Stimulated activated CD8-positive, alpha-beta memory T cell treated with anti-CD3 and anti-CD28 coated beads, Interleukin-7, amount 100 ng/mL, for 4 hours (primary cell): Measurements from ENCODE around the gene ENOSF1.
"Not testable (repeated sequence)": the region's sequence is repeated elsewhere in the genome, so short reads cannot be mapped to it uniquely, and the experiment has no call there.

Source experiments
- DNase-seq, 2 donors: peaks; one replicate each; pipeline ENCODE4 v3.0.0-alpha.2; 2020; ENCODE audit warnings: low read depth in 2 of 2

ENOSF1 gene, protein sequence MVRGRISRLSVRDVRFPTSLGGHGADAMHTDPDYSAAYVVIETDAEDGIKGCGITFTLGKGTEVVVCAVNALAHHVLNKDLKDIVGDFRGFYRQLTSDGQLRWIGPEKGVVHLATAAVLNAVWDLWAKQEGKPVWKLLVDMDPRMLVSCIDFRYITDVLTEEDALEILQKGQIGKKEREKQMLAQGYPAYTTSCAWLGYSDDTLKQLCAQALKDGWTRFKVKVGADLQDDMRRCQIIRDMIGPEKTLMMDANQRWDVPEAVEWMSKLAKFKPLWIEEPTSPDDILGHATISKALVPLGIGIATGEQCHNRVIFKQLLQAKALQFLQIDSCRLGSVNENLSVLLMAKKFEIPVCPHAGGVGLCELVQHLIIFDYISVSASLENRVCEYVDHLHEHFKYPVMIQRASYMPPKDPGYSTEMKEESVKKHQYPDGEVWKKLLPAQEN

DNA sequence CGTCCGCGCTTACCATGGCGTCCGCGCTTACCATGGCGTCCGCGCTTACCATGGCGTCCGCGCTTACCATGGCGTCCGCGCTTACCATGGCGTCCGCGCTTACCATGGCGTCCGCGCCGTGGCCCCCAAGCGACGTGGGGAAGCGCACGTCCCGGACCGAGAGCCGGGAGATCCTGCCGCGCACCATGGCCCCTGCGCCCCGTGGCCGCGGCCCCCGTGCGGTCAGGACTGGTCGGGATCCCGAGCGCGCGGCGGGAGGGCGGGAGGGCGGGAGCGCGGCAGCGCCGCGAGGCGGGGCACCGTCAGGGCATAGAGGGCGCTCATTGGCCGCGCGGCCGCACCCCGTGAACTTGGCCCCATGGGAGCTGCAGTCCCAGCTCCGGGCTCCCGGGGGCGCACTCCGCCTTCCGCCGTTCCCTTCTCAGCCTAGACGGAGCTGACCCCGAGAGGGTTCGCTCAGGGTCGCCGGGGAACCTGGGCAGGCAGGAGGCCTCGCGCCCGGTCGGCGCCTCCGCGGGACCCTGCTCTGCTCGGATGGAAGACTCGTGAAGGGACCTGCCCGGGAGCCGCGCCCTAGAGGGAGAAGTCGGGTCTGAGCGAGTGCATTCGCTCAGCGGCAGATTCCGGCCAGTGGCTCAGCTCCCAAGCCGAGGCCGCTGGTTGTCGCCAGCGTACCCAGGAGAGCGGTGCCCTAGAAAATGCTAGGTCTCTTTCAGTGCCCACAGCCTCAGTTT is at the start of gene ENOSF1:
TSS of gene ENOSF1 (minus strand) at position 230 of the 734 bp plus-strand sequence. CDS start at position 187, 43 bp downstream.
- peak; percentile 66 to 80 for DNase-seq

DNA sequence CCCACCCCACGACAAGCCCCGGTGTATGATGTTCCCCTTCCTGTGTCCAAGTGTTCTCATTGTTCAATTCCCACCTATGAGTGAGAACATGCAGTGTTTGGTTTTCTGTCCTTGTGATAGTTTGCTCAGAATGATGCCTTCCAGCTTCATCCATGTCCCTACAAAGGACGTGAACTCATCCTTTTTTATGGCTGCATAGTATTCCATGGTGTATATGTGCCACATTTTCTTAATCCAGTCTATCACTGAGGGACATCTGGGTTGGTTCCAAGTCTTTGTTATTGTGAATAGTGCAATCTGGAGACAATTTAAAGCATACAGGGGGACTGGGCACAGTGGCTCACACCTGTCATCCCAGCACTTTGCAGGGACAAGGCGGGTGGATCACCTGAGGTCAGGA is 47.4 kb upstream of the ENOSF1 start:
- not testable (repeated sequence) for DNase-seq

- DNase-seq = no peak
Measured at GRCh38 chr18:755506-755905, 43.1 kb upstream of the ENOSF1 start.

GRCh38 chr18:754656-755055 is 42.2 kb upstream of the ENOSF1 start:
- DNase-seq = no peak

- DNase-seq = no peak
Measured at GRCh38 chr18:750456-750855, 38.0 kb upstream of the ENOSF1 start.

DNA sequence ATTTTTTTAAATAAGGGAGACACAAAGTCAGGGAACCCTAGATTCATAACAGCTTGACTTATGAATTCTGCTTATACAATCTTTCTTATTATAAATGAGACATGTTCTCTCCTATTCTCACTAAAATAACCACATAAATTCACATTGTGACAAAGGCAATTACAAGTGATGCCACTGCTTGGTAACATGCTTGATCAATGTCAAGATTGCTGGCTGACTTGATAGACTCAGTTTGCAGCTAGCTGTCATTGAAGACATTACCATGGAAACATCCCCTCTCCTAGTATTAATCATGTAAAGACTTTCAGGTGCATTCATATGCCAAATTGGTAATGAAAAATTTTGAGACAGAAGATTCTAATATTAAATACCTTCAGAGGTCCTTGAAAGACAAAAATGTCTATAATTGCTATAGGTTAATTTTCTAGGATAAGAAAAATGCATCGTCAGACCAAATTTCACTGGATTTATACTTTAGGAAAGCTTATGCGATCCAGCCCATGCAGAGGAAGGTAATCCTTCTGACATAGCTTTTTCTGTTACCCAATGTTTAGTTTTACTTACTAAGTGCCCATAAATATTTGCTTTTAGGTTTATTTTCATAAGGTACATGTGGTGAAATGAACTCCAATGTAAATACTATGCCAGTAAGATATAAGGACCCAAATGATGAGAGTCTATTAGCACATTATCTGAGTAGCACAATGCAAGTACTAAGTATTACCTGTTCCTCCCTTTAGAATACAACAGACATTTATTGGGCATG is 32.6 kb upstream of the ENOSF1 start:
- no peak for DNase-seq

DNA sequence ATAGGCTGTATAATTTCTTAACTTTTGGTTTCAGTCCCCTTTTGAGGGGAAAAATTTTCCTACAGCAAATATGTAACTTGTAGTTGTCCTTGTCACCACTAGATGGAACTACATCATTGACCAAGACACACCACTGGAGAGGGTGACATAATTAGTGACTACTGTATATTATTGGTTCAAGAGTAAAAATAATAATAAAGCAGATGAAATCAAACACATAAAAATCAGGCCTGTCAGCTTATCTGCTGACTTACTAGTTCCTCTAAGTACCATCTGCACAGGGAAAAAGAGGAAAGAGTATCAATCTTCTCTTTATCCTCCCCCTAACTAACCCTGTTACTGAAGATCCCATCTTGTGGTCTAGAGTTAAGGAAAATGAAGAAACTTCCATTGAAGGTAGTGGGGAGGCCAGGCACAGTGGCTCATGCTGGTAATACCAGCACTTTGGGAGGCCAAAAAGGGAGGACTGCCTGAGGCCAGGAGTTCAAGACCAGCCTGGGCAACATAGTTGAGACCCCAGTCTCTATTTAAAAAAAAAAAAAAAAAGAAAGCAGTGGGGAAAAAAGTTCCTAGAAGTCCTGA is 29.6 kb upstream of the ENOSF1 start:
- no peak for DNase-seq

DNA sequence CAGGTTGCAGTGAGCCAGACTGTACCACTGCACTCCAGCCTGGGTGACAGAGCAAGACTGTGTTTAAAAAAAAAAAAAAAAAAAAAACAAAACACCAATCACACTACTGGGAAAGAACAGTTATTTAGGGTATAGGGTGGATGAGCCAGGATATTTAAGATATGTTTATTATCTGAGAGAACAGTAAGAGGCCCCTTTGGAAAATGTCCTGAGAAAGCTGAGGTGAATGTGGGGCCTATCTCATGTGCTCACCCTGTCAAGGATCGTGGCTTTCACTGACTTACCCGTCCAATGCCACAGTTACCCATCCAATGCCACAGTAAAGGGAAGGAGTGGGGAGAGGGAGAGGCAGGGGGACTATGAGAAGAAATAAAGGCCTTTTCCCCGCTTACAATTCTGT is 19.9 kb upstream of the ENOSF1 start:
- no peak for DNase-seq

DNA sequence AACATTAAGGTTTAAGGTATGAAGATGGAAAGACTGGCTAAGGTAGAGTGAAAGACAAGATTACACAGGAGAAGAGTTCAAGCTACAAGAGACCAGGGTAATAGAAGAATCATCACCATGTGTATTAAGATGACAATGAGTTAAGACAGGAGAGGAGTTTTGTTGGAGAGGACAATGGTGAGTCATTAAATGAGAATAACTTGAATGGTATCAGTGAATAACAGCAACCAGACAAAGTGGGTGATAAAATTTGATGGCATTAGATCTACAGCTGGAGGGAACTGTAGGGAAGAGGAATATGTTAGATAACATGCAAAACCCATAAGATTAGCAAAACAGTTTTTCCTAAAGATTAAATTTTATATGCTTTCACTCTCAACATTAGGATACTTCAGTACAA is 18.8 kb upstream of the ENOSF1 start:
- no peak for DNase-seq

- DNase-seq = no peak
Measured at GRCh38 chr18:730692-731091, 18.3 kb upstream of the ENOSF1 start.

DNA sequence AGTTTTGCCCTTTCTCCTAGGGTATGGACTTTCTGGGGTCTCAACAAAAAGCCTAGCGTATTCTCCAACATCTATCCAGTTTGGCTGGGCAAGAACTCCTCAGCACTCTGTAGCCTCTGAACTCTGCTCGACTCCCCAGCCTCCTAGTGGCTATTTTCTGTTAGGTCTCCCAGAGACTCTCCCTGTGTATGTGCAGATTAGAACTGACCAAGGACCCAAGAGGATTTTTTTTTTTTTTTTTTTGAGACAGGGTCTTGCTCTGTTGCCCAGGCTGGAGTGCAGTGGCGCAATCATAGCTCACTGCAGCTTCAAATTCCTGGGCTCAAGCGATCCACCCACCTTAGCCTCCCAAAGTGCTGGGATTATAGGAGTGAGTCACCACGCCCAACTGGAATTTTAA is 17.7 kb upstream of the ENOSF1 start:
- not testable (repeated sequence) for DNase-seq

DNA sequence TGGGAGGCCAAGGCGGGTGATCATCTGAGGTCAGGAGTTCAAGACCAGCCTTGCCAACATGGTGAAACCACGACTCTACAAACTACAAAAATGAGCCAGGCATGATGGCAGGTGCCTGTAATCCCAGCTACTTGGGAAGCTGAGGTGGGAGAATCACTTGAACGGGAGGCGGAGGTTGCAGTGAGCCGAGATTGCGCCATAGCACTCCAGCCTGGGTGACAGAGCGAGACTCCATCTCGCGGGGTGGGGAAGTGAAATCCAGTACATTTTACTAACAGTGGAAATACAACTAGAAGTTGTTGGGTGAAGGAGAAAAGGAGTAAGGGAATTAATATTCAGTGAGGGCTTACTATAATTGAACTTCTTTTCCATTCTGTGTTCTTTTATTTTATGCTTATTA is 13.2 kb upstream of the ENOSF1 start:
- DNase-seq = no peak

GRCh38 chr18:723541-724080 is 11.2 kb upstream of the ENOSF1 start:
- no peak for DNase-seq

DNA sequence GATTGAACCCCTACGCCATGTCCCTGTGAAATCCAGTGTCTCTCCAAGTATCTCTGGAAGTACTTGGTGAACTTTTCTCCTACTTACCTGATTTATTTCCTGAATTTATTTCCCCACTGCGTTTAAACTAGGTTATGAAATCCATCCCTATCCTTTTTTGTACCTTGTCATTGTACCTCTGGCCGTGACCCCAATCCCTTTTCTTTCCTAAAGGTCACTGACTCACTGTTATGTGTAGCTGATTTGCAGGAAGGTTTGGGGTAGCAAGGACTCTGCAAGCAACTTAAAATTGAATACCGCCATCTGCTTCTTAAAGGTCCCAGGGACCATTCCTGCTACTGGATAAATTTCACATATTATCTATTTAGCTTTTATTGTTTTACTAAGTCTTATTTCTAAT is 4.6 kb upstream of the ENOSF1 start:
- no peak for DNase-seq

GRCh38 chr18:715626-716025 is 3.2 kb upstream of the ENOSF1 start:
- peak in 1 of 2 donors; percentile 44 for DNase-seq

DNA sequence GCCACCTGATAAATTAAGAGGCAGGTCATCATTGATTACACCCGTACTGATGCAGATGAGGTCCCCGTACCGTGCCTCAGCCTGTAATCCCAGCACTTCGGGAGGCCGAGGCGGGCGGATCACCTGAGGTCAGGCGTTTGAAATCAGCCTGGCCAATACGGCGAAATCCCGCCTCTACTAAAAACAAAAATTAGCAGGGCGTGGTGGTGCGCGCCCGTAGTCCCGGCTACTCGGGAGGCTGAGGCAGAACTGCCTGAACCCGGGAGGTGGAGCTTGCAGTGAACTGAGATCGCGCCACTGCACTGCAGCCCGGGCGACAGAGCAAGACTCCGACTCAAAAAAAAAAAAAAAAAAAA is 683 bp upstream of the ENOSF1 start:
- DNase-seq = no peak

DNA sequence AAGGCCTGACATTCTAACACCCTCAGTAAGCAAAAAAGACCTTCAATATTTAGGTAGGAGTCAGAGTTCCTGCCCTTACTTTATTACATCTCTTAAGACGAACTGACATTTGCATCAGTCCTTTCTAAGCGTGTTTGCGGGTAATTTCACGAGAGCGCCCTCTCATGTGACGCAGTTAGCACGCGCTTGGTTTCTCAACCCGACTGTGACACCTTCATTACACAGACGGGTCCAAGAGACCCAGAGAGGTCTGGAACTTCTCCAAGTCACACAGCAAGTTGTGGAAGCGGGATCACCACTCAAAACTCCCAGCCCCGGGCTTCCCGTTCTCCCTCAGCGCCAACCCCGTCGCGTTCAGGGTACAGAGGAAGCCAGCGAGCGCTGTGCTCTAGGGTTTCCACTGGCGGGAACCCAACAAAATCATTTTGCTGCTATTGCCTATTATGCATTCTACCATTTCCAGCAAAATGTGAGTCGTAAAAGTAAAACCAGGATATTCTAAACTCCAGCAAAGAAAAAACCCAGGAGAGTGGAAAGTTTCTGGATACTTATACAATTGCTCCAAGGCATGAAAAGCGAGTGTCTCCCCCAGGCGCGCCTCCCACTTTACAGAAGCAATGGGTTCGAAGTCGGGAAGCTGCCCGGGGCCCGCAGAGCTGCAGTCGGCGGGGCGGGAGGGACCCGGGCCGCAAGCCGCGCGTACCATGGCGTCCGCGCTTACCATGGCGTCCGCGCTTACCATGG is 601 bp downstream of the ENOSF1 start:
- DNase-seq = peak; percentile 65 to 74

- no peak for DNase-seq
Measured at GRCh38 chr18:711310-711656, 1.1 kb downstream of the ENOSF1 start.

GRCh38 chr18:710418-711300 is 1.8 kb downstream of the ENOSF1 start:
- DNase-seq = no peak

- no peak for DNase-seq
Measured at GRCh38 chr18:709771-710170, 2.7 kb downstream of the ENOSF1 start.
